Measurements from ENCODE around the gene CEP89.
"Not testable (repeated sequence)": the region's sequence is repeated elsewhere in the genome, so short reads cannot be mapped to it uniquely, and the experiment has no call there.

Gene CEP89

GRCh38 chr19:32863841-32864240 lies 107.9 kb downstream of the CEP89 start:
- H3K36me3 ChIP-seq (ENCODE audit: control insufficient read depth in 2 of 2, insufficient read depth in 2 of 2, low read length in 2 of 2), result no peaks in the 10 kb centered on the region
- H3K4me1 ChIP-seq (ENCODE audit: control insufficient read depth, insufficient read depth, low read length), result no peaks in the 10 kb centered on the region
- no peaks in the 10 kb centered on the region for H3K27me3 ChIP-seq (ENCODE audit: control insufficient read depth in 1 of 2, insufficient read depth in 2 of 2, low read length in 2 of 2)
- no peak overlapping the region for H3K27ac ChIP-seq (ENCODE audit: low read length)
- H3K9ac ChIP-seq (ENCODE audit: low read length in 2 of 2), result no peak overlapping the region
- H3K4me3 ChIP-seq (ENCODE audit: low read length in 2 of 2), result no peak overlapping the region
- no peaks in the 10 kb centered on the region for H3K9me3 ChIP-seq (ENCODE audit: control insufficient read depth in 2 of 2, low read length in 2 of 2)

- no peaks in the 10 kb centered on the region for H3K27me3 ChIP-seq (ENCODE audit: control insufficient read depth in 1 of 2, insufficient read depth in 2 of 2, low read length in 2 of 2)
Observed at GRCh38 chr19:32863301-32863700, 108.5 kb downstream of the CEP89 start.

GRCh38 chr19:32862741-32863140 lies 109.0 kb downstream of the CEP89 start:
- Histone ChIP-seq H3K9ac (ENCODE audit: low read length in 2 of 2) (no peak overlapping the region), H3K4me3 (ENCODE audit: low read length in 2 of 2) (no peak overlapping the region), H3K9me3 (ENCODE audit: control insufficient read depth in 2 of 2, low read length in 2 of 2) (no peaks in the 10 kb centered on the region), H3K27me3 (ENCODE audit: control insufficient read depth in 1 of 2, insufficient read depth in 2 of 2, low read length in 2 of 2) (no peaks in the 10 kb centered on the region), H3K4me1 (ENCODE audit: control insufficient read depth, insufficient read depth, low read length) (no peaks in the 10 kb centered on the region), H3K36me3 (ENCODE audit: control insufficient read depth in 2 of 2, insufficient read depth in 2 of 2, low read length in 2 of 2) (no peaks in the 10 kb centered on the region), H3K27ac (ENCODE audit: low read length) (no peak overlapping the region)

More at GRCh38 chr19:32863301-32863700, 108.5 kb downstream of the CEP89 start:
- H3K4me3 ChIP-seq (ENCODE audit: low read length in 2 of 2), result no peak overlapping the region
- H3K27ac ChIP-seq (ENCODE audit: low read length), result no peak overlapping the region
- no peaks in the 10 kb centered on the region for H3K9me3 ChIP-seq (ENCODE audit: control insufficient read depth in 2 of 2, low read length in 2 of 2)
- H3K9ac ChIP-seq (ENCODE audit: low read length in 2 of 2), result no peak overlapping the region
- H3K4me1 ChIP-seq (ENCODE audit: control insufficient read depth, insufficient read depth, low read length), result no peaks in the 10 kb centered on the region
- no peaks in the 10 kb centered on the region for H3K36me3 ChIP-seq (ENCODE audit: control insufficient read depth in 2 of 2, insufficient read depth in 2 of 2, low read length in 2 of 2)

DNA sequence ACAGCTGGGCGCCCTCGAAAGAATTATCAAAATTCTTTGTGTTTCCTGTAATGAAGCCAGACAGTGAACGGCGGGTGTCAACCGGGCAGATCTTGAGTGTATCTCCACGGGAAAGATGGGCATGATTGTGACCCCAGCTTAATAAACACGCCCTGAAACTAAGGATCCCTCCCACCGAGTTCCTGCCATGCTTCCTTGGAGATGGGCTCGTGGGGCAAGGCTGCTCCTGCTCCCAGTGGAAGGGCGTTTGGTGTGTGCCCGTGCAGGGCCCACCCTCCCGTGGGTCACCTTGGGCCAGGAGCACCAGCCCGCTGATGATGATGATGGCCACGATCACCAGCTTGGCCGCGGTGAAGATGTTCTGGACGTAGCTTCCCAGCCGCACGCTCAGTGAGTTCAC lies 109.6 kb downstream of the CEP89 start:
- Histone ChIP-seq H3K27ac (ENCODE audit: low read length) (no peak overlapping the region), H3K9me3 (ENCODE audit: control insufficient read depth in 2 of 2, low read length in 2 of 2) (no peaks in the 10 kb centered on the region), H3K36me3 (ENCODE audit: control insufficient read depth in 2 of 2, insufficient read depth in 2 of 2, low read length in 2 of 2) (no peaks in the 10 kb centered on the region), H3K27me3 (ENCODE audit: control insufficient read depth in 1 of 2, insufficient read depth in 2 of 2, low read length in 2 of 2) (no peaks in the 10 kb centered on the region), H3K4me3 (ENCODE audit: low read length in 2 of 2) (no peak overlapping the region), H3K9ac (ENCODE audit: low read length in 2 of 2) (no peak overlapping the region), H3K4me1 (ENCODE audit: control insufficient read depth, insufficient read depth, low read length) (no peaks in the 10 kb centered on the region)

- Histone ChIP-seq H3K9ac (ENCODE audit: low read length in 2 of 2) (no peak overlapping the region), H3K27ac (ENCODE audit: low read length) (no peak overlapping the region), H3K4me1 (ENCODE audit: control insufficient read depth, insufficient read depth, low read length) (no peaks in the 10 kb centered on the region), H3K36me3 (ENCODE audit: control insufficient read depth in 2 of 2, insufficient read depth in 2 of 2, low read length in 2 of 2) (no peaks in the 10 kb centered on the region), H3K9me3 (ENCODE audit: control insufficient read depth in 2 of 2, low read length in 2 of 2) (no peaks in the 10 kb centered on the region), H3K4me3 (ENCODE audit: low read length in 2 of 2) (no peak overlapping the region), H3K27me3 (ENCODE audit: control insufficient read depth in 1 of 2, insufficient read depth in 2 of 2, low read length in 2 of 2) (no peaks in the 10 kb centered on the region)
Observed at GRCh38 chr19:32861596-32861995, 110.2 kb downstream of the CEP89 start.

GRCh38 chr19:32859591-32859990 lies 112.2 kb downstream of the CEP89 start:
- Histone ChIP-seq H3K9ac (ENCODE audit: low read length in 2 of 2) (no peak overlapping the region), H3K27me3 (ENCODE audit: control insufficient read depth in 1 of 2, insufficient read depth in 2 of 2, low read length in 2 of 2) (no peaks in the 10 kb centered on the region), H3K27ac (ENCODE audit: low read length) (no peak overlapping the region), H3K9me3 (ENCODE audit: control insufficient read depth in 2 of 2, low read length in 2 of 2) (no peaks in the 10 kb centered on the region), H3K4me1 (ENCODE audit: control insufficient read depth, insufficient read depth, low read length) (no peaks in the 10 kb centered on the region), H3K36me3 (ENCODE audit: control insufficient read depth in 2 of 2, insufficient read depth in 2 of 2, low read length in 2 of 2) (no peaks in the 10 kb centered on the region), H3K4me3 (ENCODE audit: low read length in 2 of 2) (no peak overlapping the region)

DNA sequence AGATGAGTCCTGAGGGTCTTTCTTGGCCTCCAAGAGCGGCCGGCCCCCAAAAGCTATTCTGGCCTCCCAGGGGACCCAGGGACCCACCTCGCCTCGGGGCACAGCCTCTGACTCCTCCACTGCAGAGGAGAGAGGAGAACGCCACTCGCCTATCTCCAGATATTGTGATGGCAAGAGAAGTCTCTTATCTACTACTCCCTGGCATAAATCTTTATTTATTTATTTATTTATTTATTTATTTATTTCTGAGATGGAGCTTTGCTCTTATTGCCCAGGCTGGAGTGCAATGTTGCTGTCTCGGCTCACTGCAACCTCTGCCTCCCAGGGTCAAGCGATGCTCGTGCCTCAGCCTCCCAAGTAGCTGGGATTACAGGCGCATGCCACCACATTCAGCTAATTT lies 113.2 kb downstream of the CEP89 start:
- Histone ChIP-seq H3K9me3 (ENCODE audit: control insufficient read depth in 2 of 2, low read length in 2 of 2) (no peaks in the 10 kb centered on the region), H3K27me3 (ENCODE audit: control insufficient read depth in 1 of 2, insufficient read depth in 2 of 2, low read length in 2 of 2) (no peaks in the 10 kb centered on the region), H3K4me1 (ENCODE audit: control insufficient read depth, insufficient read depth, low read length) (no peaks in the 10 kb centered on the region), H3K9ac (ENCODE audit: low read length in 2 of 2) (no peak overlapping the region), H3K27ac (ENCODE audit: low read length) (no peak overlapping the region), H3K36me3 (ENCODE audit: control insufficient read depth in 2 of 2, insufficient read depth in 2 of 2, low read length in 2 of 2) (no peaks in the 10 kb centered on the region), H3K4me3 (ENCODE audit: low read length in 2 of 2) (no peak overlapping the region)

GRCh38 chr19:32858155-32858554 lies 113.6 kb downstream of the CEP89 start:
- Histone ChIP-seq H3K27me3 (ENCODE audit: control insufficient read depth in 1 of 2, insufficient read depth in 2 of 2, low read length in 2 of 2) (no peaks in the 10 kb centered on the region), H3K4me3 (ENCODE audit: low read length in 2 of 2) (no peak overlapping the region), H3K9me3 (ENCODE audit: control insufficient read depth in 2 of 2, low read length in 2 of 2) (no peaks in the 10 kb centered on the region), H3K27ac (ENCODE audit: low read length) (no peak overlapping the region), H3K4me1 (ENCODE audit: control insufficient read depth, insufficient read depth, low read length) (no peaks in the 10 kb centered on the region), H3K9ac (ENCODE audit: low read length in 2 of 2) (no peak overlapping the region), H3K36me3 (ENCODE audit: control insufficient read depth in 2 of 2, insufficient read depth in 2 of 2, low read length in 2 of 2) (no peaks in the 10 kb centered on the region)

DNA sequence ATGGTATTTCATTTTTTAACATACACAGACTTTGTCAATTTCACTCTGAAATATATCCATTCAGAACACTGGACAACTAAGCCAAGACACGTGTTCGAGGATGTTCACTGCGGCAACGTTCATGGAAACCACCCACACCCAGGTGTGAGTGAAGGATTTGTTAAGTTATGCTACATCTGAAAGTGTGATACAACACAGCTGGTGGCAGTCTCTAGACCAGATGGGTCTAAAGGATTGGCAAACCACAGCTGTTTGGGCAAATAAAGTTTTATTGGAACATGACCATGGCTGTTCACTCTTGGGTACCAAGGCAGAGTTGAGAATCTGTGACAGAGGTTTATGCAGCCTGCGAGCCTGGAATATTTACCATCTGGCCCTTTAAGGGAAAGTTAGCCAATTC lies 114.2 kb downstream of the CEP89 start:
- Histone ChIP-seq H3K4me3 (ENCODE audit: low read length in 2 of 2) (no peak overlapping the region), H3K9me3 (ENCODE audit: control insufficient read depth in 2 of 2, low read length in 2 of 2) (no peaks in the 10 kb centered on the region), H3K27me3 (ENCODE audit: control insufficient read depth in 1 of 2, insufficient read depth in 2 of 2, low read length in 2 of 2) (no peaks in the 10 kb centered on the region), H3K9ac (ENCODE audit: low read length in 2 of 2) (no peak overlapping the region), H3K27ac (ENCODE audit: low read length) (no peak overlapping the region), H3K36me3 (ENCODE audit: control insufficient read depth in 2 of 2, insufficient read depth in 2 of 2, low read length in 2 of 2) (no peaks in the 10 kb centered on the region), H3K4me1 (ENCODE audit: control insufficient read depth, insufficient read depth, low read length) (no peaks in the 10 kb centered on the region)

GRCh38 chr19:32856818-32857217 lies 114.9 kb downstream of the CEP89 start:
- not testable (repeated sequence) for H3K27ac ChIP-seq (ENCODE audit: low read length); H3K9ac ChIP-seq (ENCODE audit: low read length in 2 of 2); H3K4me3 ChIP-seq (ENCODE audit: low read length in 2 of 2); H3K36me3 ChIP-seq (ENCODE audit: control insufficient read depth in 2 of 2, insufficient read depth in 2 of 2, low read length in 2 of 2); H3K4me1 ChIP-seq (ENCODE audit: control insufficient read depth, insufficient read depth, low read length); H3K9me3 ChIP-seq (ENCODE audit: control insufficient read depth in 2 of 2, low read length in 2 of 2); H3K27me3 ChIP-seq (ENCODE audit: control insufficient read depth in 1 of 2, insufficient read depth in 2 of 2, low read length in 2 of 2)

DNA sequence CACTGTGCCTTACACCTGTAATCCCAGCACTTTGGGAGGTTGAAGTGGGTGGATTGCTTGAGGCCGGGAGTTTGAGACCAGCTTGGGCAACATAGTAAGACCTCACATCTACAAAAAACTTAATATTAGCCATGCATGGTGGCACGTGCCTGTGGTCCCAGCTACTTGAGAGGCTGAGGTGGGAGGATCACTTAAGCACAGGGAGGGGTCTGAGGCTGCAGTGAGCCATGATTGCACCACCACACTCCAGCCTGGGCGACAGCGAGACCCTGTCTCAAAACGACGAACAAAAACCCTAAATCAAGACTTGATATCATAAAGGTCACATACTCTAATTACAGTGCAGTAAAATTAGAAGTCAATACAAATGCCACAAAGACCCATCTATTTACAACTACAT lies 119.5 kb downstream of the CEP89 start:
- no peaks in the 10 kb centered on the region for H3K27me3 ChIP-seq (ENCODE audit: control insufficient read depth in 1 of 2, insufficient read depth in 2 of 2, low read length in 2 of 2)
- H3K9ac ChIP-seq (ENCODE audit: low read length in 2 of 2), result no peak overlapping the region

DNA sequence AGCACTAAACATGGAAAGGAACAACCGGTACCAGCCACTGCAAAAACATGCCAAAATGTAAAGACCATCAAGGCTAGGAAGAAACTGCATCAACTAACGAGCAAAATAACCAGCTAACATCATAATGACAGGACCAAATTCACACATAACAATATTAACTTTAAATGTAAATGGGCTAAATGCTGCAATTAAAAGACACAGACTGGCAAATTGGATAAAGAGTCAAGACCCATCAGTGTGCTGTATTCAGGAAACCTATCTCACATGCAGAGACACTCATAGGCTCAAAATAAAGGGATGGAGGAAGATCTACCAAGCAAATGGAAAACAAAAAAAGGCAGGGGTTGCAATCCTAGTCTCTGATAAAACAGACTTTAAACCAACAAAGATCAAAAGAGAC lies 123.7 kb downstream of the CEP89 start:
- H3K4me1 ChIP-seq (ENCODE audit: control insufficient read depth, insufficient read depth, low read length); H3K27ac ChIP-seq (ENCODE audit: low read length); H3K27me3 ChIP-seq (ENCODE audit: control insufficient read depth in 1 of 2, insufficient read depth in 2 of 2, low read length in 2 of 2); H3K4me3 ChIP-seq (ENCODE audit: low read length in 2 of 2); H3K9me3 ChIP-seq (ENCODE audit: control insufficient read depth in 2 of 2, low read length in 2 of 2); H3K9ac ChIP-seq (ENCODE audit: low read length in 2 of 2); H3K36me3 ChIP-seq (ENCODE audit: control insufficient read depth in 2 of 2, insufficient read depth in 2 of 2, low read length in 2 of 2): not testable (repeated sequence)

More for the DNA sequence above, 119.5 kb downstream of the CEP89 start:
- Histone ChIP-seq H3K4me1 (ENCODE audit: control insufficient read depth, insufficient read depth, low read length) (no peaks in the 10 kb centered on the region), H3K9me3 (ENCODE audit: control insufficient read depth in 2 of 2, low read length in 2 of 2) (no peaks in the 10 kb centered on the region), H3K4me3 (ENCODE audit: low read length in 2 of 2) (no peak overlapping the region), H3K27ac (ENCODE audit: low read length) (no peak overlapping the region), H3K36me3 (ENCODE audit: control insufficient read depth in 2 of 2, insufficient read depth in 2 of 2, low read length in 2 of 2) (no peaks in the 10 kb centered on the region)

All from stomach smooth muscle (tissue), 2 donors.